ENCODE measurements around the gene NTF3.

NTF3 gene

DNA sequence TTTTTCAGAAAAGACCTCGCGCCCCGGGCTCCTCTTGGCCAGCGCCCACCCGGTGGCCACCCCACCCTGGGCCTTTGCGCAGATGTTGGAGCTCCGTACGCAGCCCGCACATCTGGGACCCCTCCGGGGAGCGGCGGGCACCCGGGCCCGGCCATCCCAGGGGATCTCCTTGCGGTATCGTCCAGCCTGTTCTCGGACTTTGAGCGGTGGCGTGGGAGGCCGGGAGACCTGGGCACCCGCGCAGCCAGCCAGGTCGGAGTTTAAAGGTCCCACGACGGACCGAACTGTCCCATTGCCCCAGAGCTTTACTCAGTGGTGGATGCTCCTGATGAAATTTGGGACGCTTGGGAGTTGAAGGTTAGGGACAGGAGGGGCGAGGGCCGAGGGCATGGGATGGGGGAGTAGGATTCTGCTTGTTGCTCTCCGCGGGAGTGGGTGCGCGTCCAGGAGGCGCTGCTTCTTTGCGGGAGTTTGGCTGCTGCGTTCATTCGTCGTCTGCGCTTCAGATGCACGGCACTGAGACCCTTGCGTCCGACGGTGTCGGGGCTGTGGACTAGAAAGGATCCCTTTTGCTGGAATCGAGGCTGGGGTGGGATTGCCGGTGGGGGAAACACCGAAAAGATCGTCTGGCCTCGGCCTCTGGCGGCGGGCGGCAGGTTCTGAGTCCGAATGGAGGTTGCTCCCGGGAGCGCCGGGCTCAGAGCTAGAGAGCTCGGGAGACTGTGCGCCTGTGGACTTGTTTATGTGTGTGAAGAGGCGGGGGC, 1.4 kb downstream of the NTF3 start:
- DNase-seq = no peak

- DNase-seq = no peak
Measured at GRCh38 chr12:5433845-5434646, 2.1 kb downstream of the NTF3 start.

DNA sequence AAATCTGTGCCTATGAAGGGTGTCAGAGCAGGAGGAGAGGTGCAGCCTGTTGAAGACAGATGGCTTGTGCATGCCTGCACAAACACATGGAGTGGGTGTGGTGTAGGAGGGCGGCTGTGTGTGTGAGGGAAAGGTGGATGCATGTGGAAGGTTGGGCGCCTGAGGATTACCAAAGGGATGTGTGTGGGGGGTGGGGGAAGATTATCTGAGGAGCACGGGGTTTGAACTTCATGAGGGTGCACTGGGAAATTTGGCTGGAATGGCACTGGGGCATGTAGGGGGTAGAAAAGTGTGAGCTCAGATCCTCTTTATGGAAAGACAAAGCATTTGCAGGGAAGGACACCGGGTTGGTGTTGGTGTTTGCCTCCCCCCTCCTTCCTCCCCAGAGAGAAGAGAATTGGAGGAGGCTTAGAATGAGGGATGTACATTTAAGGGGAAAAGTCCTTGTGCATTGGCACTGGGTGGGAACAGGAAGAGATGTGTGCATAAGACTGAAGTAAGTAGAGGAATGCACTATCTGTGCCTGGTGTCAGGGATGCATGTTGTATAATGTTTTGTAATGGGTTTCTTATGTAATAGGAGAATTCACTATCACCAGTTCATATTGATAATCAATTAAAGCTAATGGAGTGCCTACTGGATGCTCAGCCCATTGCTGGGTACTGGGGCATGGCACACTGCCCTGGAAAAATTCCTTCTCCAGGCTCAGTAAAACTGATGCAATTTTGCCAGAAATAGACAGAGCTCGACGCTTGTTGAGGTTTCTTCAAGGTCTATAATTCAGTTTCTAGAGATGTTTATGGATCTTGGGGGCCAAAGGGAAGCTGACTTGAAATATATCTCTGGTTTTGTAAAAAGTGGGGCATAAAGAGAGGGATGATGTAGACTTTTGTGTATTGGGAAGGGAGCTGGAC, 3.0 kb downstream of the NTF3 start:
- no peak for DNase-seq

DNA sequence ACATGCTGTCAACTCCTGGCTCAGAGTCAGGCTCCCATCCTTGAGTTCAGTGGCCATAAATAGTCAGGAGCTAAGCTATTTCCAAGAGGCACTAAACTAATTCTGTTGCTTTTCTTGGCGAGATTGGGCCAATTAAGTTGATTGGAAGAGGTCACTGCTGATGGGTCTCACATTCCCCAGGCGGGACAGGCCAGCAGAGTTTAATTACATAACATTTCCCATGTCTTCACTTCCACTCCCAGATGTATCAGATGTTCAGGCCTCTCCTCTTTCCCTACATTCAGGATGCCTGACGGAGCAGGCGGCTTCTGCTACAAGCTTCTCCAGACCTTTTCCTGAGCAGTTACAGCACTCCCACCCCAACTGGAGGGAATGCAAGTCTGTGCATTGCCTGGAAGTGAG, 5.3 kb downstream of the NTF3 start:
- DNase-seq = no peak

- DNase-seq = no peak
Measured at GRCh38 chr12:5437589-5437988, 5.7 kb downstream of the NTF3 start.

DNA sequence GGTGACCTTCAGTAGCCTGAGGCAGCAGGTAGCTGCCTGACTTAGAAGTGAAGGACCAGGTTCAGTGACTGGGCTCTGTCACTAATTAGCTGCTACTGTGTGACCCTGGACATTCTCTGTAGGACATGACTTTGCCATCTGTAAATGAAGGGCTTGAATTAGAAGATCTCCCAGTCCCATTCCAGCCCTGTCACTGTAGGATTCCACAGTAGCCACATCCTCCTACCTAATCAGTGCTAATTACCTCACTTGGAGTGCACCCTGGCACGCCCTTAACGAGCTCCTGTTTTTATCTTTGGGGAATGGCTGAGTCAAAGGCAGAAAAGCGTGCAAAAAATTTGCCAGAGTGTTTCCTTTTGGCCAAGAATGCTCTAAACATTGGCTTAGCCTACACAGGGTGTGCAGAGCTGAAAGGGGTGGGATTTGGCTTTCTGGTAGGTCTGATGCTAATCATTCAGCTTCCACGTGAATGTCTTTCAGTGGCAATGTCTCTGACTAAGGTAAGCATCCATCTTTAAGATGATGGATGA, 6.8 kb downstream of the NTF3 start:
- no peak for DNase-seq

GRCh38 chr12:5439371-5439771, 7.5 kb downstream of the NTF3 start:
- DNase-seq = no peak

DNA sequence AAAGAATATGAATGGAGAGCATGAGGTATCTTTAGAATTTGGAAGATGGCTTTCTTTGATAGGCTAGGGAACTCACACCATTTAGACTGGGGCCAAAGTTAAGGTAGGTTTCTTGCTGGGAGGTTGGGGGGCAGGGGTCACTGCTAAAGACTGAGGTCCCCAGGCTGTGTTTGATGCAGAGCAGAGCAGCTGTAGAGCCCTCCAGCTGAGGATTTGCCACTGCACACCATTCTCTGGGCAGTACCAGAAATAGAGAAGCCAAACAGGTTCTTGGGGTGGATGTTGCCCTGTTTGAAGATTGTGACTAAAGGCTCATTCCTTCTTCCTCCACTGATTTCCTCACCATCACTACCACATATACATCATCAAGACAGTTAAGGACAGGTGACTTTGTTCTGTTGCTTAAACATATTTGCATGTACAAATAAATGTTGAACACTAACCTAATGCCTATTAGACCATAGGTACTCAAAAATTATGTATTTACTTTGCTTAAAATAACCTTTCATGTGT, 7.9 kb downstream of the NTF3 start:
- DNase-seq = no peak

DNA sequence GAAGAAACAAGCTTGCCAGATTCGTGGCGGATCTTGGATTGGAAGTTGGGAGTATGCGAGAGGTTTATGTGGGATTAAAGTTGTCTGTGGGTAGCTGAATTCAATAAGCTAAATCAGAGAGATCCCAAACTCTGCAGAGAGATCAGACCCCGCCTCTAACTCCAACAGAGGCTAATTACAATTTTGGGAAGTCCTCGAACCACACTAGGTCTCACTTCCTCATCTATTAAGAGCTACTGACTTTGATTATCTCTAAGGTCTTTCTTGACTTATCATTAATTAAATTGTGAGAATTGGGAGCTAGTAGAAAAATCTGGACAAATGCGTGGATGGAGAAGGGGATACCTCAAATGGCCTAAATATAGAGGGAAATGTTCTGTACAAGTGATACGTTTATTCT, 9.1 kb downstream of the NTF3 start:
- no peak for DNase-seq

DNA sequence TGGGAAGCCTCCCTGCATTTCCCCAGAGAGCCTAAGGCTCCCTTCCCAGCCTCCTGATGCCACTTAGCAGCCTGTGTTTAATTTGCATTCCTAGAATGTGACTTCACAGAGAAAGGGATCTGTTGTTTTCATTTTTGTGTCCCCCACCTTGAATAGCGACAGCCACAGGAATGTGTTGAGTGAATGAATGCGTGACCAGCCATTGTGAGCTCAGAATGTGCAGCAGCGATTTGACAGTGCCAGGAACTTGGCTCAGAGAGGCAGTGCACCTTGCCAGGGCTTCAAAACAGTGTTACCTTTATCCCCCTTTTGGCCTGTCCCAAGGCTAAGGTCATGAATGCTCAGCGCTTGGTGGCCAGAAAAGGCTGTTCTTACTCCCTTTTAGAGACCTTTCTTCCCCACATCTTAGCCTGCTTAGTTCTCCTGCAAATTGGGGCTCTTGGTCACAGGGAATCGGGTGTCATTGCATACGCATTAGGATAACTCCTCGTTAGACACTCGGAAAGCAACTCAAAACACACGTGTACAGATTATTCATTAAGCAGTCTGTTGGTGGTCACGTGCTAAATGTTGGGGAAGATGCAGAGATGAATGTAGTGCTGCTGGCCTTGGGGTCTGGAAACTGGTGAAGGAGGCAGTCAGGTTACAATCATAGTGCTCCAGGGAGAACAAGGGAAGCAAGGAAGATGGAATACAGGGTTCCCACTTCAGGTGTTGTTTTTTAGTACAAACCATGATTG, 9.8 kb downstream of the NTF3 start:
- no peak for DNase-seq

DNA sequence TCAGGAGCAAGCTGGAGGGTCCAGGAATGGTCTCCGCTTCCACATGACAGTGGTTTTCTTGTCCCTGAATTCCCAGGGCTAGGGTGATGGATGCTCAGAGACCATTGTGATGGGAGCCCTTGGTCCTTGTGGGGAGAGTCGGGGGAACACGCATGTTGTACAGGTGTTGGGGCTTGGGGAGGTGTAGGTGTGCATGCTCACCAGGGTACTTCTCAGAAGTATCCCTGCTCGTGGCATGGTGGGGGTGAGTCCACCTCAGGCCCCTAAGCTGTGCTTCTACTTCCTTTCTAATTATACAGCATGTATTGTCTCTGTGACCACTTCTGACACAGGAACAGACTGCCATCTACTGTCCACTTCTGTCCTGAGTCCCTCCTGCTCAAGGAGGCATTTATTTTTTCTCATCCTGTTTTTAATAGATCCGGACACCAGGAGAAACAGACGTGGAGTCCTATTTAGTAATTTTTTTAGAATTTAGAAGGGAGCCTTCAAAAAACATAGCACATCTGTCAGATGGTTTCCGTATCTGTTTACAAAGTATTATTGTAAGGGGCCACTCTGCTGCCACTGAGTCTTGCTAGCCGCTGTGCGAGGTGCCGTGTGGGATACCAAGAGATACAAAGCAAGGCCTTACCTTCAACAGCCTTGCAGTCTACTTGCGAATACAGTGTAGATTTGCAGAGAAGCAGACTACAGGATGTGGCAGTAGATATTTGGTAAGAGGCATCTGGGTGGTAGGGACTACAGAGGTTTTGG, 10.5 kb downstream of the NTF3 start:
- no peak for DNase-seq

GRCh38 chr12:5444520-5444919, 12.6 kb downstream of the NTF3 start:
- no peak for DNase-seq

GRCh38 chr12:5447320-5447719, 15.4 kb downstream of the NTF3 start:
- DNase-seq = no peak

DNA sequence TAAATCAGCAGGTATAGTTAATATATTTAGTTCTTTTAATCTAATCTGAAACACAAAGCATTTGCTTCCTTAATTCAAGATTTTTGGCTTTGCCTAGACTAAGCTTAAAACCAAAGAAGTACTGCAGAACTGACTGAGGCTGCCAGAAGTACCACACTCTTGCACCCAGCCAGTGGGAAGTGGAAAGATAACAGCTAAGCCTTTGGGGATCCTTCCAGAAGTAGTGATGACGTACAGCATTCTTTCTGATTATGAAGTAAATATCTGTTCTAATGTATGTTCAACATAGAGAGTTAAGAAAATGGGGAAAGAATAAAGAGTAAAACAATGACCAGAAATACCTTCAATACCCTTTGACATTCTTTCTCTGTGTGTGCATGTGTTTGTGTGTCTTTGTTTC, 19.3 kb downstream of the NTF3 start:
- no peak for DNase-seq

DNA sequence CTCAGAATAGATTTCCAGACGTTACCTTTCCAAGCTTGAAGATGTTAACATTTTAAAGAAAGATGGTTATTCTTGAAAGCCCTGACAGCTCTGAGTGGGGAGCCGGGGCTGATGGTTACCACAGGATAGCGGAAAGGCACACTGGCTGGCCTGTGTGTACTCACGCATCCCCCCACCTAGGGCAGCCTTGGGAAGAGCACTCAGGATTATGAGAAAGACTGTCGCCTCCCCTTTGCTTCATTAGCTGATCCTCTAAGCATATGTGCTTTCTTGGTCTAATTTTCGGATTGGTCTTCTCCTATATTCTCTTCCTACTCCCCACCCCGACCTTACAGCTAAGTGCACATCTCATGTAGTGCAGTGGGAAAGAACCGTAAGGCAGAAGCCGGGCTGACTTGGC, 20.7 kb downstream of the NTF3 start:
- DNase-seq = no peak

DNA sequence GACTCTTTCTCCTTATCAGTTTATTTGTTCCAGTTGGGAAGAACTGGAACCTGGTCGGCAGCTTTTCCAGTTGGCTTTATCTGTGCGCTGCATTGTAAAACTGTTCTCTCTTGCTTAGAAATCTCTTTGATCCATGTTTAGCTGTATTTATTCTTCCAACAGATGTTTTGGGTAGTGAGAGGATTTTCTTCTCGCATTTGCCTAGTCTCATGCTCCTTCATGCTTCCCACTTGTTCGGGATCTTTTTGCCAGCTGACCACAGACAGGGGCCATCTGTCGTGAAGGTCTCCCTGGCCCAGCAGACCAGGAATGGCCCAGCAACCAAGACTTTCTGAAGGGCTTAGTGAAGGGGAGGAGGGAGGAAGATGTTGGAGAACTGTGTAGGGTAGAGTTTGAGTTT, 21.6 kb downstream of the NTF3 start:
- no peak for DNase-seq

GRCh38 chr12:5455045-5455444, 23.1 kb downstream of the NTF3 start:
- DNase-seq = no peak

DNA sequence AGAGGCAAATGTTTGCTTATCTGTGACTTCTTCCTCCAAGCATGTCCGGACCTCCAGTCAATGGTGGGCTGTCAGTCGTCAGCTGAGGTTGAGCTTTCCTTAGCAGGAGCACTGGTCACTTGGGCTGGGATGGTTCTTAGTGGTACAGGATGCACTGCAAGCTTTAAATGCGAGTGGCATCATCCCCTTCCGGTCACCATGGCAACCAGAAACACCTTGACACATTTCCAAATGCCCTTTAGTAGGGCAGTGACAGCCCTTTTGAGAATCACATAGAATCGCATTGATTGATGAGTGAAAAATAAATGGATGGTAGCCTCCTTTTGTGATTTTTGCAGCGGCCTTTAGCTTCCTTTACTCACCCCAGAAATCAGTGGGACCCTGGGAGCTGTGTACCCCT, 24.1 kb downstream of the NTF3 start:
- no peak for DNase-seq

DNA sequence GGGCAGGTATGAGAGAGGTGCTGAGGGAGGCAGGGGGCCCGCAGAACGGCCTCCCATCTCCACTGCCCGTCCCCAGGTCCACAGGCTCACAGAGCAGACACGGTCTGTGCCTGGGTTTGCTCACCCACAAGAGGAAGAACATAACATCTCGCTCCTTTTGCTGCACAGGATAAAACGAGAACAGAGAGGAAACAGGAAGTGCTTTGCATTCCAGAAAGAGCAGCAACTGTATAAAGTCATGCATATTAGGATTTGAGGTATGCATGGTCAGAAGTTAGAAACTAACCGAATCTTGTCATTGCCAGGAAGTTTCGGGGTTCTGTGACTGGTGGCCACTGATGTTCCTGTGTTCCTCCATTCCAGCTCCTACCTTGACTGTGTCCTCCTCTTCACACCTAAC, 25.0 kb downstream of the NTF3 start:
- no peak for DNase-seq

GRCh38 chr12:5458229-5459050, 26.5 kb downstream of the NTF3 start:
- no peak for DNase-seq

Data from NCI-H1417 treated with DMSO at 0.1 percent for 48 hours (cell line).